HG02678 (cell line): ENCODE data around the gene PEAK1.

ENCODE experiments used
- ATAC-seq: cut with Tn5 transposase; IDR thresholded peaks from one replicate; pipeline ENCODE4 v1.9.1; 2021; ENCODE audit warnings: mild to moderate bottlenecking, moderate library complexity; ENCODE audit not compliant: unreplicated experiment

PEAK1 gene

DNA sequence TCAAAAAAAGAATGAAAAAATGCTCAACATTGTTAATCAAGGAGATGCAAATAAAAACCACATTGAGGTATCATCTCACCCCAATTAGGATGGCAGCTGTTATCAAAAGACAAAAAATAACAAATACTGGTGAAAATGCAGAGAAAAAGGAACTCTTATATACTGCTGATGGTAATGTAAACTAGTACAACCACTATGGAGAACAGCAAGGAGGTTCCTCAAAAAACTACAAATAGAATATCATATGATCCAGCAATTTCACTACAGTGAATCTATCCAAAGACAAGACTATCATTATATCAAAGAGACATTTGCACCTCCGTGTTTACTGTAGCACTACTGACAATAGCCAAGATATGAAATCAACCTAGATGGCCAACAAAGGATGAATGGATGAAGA is 58.4 kb downstream of the PEAK1 start:
- ATAC-seq: no peak

GRCh38 chr15:77358545-77359240 is 61.2 kb downstream of the PEAK1 start:
- no peak for ATAC-seq

GRCh38 chr15:77356305-77356704 is 63.6 kb downstream of the PEAK1 start:
- ATAC-seq: no peak

DNA sequence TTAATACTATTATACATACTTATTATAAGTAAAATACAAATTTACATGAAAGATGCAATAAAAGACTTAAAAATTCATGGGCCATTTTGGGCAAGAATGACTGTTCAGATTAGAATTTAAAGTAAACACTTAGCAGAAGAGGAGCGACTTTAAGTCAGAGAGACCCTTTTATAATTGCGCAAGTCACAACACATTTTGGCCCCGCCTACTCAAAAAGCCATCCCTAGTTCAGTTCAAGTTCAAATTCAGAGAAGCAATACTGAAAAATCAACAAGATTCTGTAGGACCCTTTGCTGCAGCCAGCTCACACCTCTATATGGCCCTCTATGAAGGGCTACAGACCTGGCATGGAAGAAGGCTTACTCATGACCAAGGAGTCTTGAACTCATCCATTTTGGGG is 64.6 kb downstream of the PEAK1 start:
- no peak for ATAC-seq

GRCh38 chr15:77354063-77354462 is 65.8 kb downstream of the PEAK1 start:
- ATAC-seq: no peak

GRCh38 chr15:77352887-77353286 is 67.0 kb downstream of the PEAK1 start:
- no peak for ATAC-seq

DNA sequence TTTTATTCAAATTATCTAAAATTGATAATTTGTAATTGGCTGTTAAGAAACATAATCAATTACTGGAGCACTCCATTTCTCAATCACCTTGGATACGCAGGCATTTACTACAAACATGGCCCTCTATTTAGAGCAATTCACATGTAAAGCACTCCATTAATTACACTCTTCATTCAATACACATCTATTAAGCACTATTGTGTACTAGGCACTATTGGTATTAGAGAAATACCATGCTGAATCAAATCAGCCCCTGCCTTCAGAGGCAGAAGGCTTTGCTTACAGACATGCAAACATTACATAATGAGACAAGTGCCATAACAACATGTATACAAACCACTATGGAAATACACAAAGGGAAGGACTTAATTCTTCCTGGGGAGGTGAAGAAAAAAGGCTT is 69.1 kb downstream of the PEAK1 start:
- ATAC-seq: no peak

GRCh38 chr15:77349666-77350065 is 70.2 kb downstream of the PEAK1 start:
- no peak for ATAC-seq

DNA sequence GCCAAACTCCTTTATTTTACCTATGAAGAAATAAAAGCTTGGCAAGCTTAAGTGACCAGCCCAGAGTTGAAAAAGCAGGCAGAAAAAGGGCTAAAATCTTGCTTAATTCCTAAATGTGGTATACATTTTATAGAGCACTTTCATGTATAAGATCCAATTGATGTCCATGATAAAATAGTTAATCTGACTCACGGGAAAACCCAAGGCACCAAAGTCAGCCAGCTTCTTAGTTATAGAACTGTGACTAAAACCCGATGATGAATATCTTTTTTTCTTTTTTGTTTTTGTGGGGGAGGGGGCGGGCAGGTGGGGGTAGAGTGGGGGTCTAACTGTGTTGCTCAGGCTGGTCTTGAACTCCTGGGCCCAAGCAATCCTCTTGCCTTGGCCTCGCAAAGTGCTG is 71.4 kb downstream of the PEAK1 start:
- no peak for ATAC-seq

DNA sequence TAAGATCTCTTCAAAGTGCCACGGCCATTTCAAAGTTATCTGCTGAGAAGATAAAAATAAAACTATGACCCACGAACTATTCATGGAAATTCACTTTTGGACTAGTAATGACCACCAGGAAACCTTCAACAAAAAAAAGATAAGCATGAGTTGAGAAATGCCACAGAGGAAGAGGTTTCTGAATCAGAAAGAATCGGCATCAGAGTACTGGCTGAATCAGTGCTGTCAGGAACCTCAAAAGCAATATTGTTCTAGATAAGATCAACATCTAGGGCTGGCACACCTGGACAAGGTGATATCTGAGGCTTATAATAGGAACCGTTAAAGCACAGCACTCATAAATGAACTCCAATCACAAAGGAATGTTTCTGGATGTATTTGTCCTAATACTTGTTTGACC is 72.7 kb downstream of the PEAK1 start:
- ATAC-seq: no peak

GRCh38 chr15:77346245-77347036 is 73.5 kb downstream of the PEAK1 start:
- ATAC-seq: no peak

DNA sequence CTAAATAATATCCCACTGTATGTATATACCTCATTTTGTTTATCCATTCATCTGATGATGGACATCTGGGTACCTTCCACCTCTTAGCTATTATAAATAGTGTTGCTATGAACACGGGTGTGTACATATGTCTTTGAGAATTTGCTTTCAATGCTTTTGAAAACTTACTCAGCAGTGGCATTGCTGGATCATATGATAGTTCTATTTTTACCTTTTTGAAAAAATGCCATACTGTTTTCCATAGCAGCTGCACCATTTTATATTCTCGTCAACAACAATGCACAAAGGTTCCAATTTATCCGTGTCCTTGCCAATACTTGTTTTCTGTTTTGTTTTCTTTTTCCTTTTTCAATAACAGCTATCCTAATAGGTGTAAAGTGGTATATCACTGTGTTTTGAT is 77.1 kb downstream of the PEAK1 start:
- no peak for ATAC-seq

DNA sequence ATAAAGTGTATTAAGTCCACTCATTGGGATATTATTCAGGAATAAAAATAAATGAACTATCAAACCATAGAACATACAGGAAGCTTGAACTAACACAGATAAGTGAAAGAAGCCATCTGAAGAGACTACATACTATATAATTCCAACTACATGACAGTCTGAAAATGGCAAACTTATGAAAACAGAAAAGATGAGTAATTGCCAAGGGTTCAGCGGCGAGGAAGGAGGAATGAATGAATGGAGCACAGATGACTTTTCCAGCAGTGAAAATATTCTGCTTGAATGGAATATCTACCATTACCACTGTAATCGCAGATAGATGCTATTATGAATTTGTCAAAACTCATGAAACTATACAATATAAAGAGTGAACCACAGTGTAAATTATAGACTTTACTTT is 79.7 kb downstream of the PEAK1 start:
- ATAC-seq: no peak

DNA sequence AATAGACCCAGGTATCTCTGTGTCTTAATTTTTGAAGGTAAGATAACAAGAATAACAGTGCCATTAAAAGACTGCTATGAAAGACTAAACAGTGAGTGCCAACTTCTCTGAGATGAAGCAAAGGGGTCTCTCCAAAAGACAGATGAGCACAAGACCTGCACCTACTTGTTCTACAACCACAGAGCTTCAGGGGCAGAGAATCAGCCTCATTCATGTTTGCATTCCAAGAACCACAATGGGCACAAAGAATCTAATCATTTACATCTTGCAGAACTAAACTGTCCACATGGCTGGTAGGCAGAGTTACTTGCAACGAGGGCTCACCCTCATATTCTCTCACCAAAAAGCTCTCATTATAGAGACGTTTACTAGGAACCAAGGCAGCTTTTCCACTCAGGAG is 83.9 kb downstream of the PEAK1 start:
- ATAC-seq: no peak

DNA sequence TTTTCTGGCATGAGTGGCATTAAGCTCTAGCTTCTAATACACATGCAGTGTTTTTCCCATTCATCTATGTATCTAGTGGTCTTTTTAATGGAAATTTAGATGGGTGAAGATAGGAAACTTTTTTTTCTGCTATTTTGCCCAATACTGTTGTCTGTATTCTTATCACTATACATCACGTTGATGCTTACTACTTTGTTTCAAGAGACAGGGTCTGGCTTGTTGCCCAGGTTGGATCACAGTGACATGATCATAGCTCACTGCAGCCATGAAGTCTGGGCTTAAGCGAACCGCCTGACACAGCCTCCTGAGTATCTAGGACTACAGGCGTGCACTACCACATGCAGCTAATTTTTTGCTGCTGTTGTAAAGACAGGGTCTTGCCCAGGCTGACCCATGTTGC is 84.6 kb downstream of the PEAK1 start:
- no peak for ATAC-seq

GRCh38 chr15:77333166-77333565 is 86.7 kb downstream of the PEAK1 start:
- no peak for ATAC-seq

DNA sequence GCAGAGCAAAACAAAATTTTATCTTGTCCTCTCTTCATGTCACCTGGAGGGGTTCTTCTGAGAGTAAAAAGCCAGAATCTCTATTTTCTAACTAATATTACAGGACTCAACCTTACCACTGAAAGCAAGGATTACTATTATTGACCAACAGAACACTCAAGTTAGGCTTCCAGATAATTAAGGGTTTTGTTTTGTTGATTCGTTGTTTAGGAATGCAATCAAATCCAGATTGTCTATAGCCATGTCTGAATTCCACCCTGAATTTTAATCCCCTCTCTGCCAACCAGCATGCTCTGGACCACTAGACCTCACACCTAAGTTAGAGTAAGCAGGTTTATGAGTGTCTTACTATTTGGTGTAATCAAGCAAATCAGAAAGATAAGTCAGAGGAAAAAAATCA is 90.7 kb downstream of the PEAK1 start:
- ATAC-seq: no peak

GRCh38 chr15:77327844-77328529 is 91.9 kb downstream of the PEAK1 start:
- ATAC-seq: no peak

DNA sequence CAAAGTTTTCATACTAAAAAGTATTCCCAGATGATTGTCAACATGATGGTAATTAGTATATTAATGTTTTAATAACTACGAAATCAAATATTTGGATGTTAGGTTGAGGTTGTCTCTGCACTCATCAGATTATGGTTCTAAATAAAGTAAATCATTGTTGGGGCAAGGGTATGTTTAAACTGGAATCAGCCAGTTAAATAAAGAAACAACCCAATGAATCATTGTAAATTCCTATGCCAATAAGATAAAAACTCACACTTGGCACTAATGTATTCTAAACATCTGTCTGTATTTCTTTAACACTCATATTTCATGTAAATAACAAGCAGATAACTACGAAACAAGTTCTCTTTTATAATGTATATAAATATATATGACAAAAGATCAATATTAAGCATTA is 92.7 kb downstream of the PEAK1 start:
- no peak for ATAC-seq

- ATAC-seq: no peak
These were observed 93.5 kb downstream of the PEAK1 start for GRCh38 chr15:77326366-77326765.

- no peak for ATAC-seq
These were observed 107.4 kb downstream of the PEAK1 start for GRCh38 chr15:77312523-77312922.
